Keratinocyte (primary cell): ENCODE measurements around the gene KDM4B. TPM values are rescaled to one million over a fixed set of nuclear protein-coding genes. Genes with fewer than 3 reads are reported as not detected.

Experiments used
- DNase-seq: peaks from one replicate; pipeline ENCODE4 v3.0.0-alpha.2; 2011; ENCODE audit warnings: low read depth, missing footprints, low spot score
- FAIRE-seq: peaks from 2 replicates; lab custom pipeline; 2011; peaks lifted over from hg19 to GRCh38; lab: Jason Lieb, UNC
- H2AFZ ChIP-seq: 2 replicates; pipeline ENCODE4 v1.6.0; 2012; ENCODE audit warnings: low read length, control low read depth, inconsistent platforms; ENCODE audit not compliant: control insufficient read depth
- H3K27ac ChIP-seq: 2 replicates; pipeline ENCODE4 v1.5.1; 2011; ENCODE audit warnings: low read length; ENCODE audit not compliant: control insufficient read depth, insufficient read depth
- H3K27me3 ChIP-seq: 3 replicates; pipeline ENCODE4 v1.6.0; 2011; ENCODE audit warnings: low read length; ENCODE audit not compliant: control insufficient read depth, insufficient read depth; ENCODE audit errors: extremely low read depth
- H3K36me3 ChIP-seq, 2 experiments: 2 replicates in 1 of 2; 3 replicates in 1 of 2; pipeline ENCODE4 v1.5.1; 2011; ENCODE audit warnings: low read length in 2 of 2, mild to moderate bottlenecking in 1 of 2; ENCODE audit not compliant: control insufficient read depth in 2 of 2, insufficient read depth in 2 of 2; ENCODE audit errors: extremely low read depth in 1 of 2
- H3K4me1 ChIP-seq: 3 replicates; pipeline ENCODE4 v1.5.1; 2011; ENCODE audit warnings: low read length; ENCODE audit not compliant: control insufficient read depth, insufficient read depth; ENCODE audit errors: extremely low read depth
- H3K4me2 ChIP-seq: 3 replicates; pipeline ENCODE4 v1.6.0; 2011; ENCODE audit warnings: low read depth, low read length; ENCODE audit not compliant: control insufficient read depth, insufficient read depth; ENCODE audit errors: extremely low read depth
- H3K4me3 ChIP-seq, 3 experiments: fragments of 200-600 bp in 1 of 3; sonication (generic) in 1 of 3; 2 replicates in 2 of 3; 3 replicates in 1 of 3; pipeline ENCODE4 v1.5.1; 2011 to 2016; ENCODE audit warnings: low read length in 3 of 3, mild to moderate bottlenecking in 3 of 3, control low read depth in 2 of 3, inconsistent platforms in 1 of 3, low read depth in 1 of 3, mixed read lengths in 1 of 3, mixed run types in 1 of 3, moderate library complexity in 1 of 3; ENCODE audit not compliant: control insufficient read depth in 2 of 3, insufficient read depth in 2 of 3; ENCODE audit errors: extremely low read depth in 1 of 3
- H3K79me2 ChIP-seq: 2 replicates; pipeline ENCODE4 v1.6.0; 2012; ENCODE audit warnings: low read length; ENCODE audit not compliant: control insufficient read depth, insufficient read depth
- H3K9ac ChIP-seq: 3 replicates; pipeline ENCODE4 v1.6.0; 2011; ENCODE audit warnings: low read length; ENCODE audit not compliant: control insufficient read depth, insufficient read depth; ENCODE audit errors: extremely low read depth
- H3K9me1 ChIP-seq: 3 replicates; pipeline ENCODE4 v1.6.0; 2011; ENCODE audit warnings: low read length; ENCODE audit not compliant: control insufficient read depth, insufficient read depth; ENCODE audit errors: extremely low read depth
- H3K9me3 ChIP-seq: 2 replicates; pipeline ENCODE4 v1.5.1; 2012; ENCODE audit warnings: low read depth, low read length; ENCODE audit not compliant: control insufficient read depth
- H4K20me1 ChIP-seq: 3 replicates; pipeline ENCODE4 v1.6.0; 2011; ENCODE audit warnings: low read length; ENCODE audit not compliant: control insufficient read depth, insufficient read depth; ENCODE audit errors: extremely low read depth
- EZH2 ChIP-seq: IDR thresholded peaks from one replicate; pipeline ENCODE4 v1.6.1; 2012; ENCODE audit warnings: inconsistent platforms, mild to moderate bottlenecking, low read length, moderate library complexity
- dilution Hi-C: fragments of 300-500 bp; cut with MboI; formaldehyde crosslinking; loops from one replicate; pipeline ENCODE4 v1.7.0; 2020; ENCODE audit warnings: low sequenced_read_pairs; ENCODE audit not compliant: extremely low pct_ligation_motif_present
- polyA plus RNA-seq, 5 experiments: library from polyadenylated mRNA; depleted of rRNA in 3 of 5; stranded (reverse) in 3 of 5; stranded (forward) in 1 of 5; unstranded in 1 of 5; fragments of >200 nt; gene quantifications; 1 replicate in 1 of 5; 2 replicates in 3 of 5; 3 replicates in 1 of 5; pipeline versions ENCODE4 v1.2.1 to v1.2.3, GENCODE V29; 2011 to 2012; ENCODE audit warnings: missing spikeins in 2 of 5, low read depth in 1 of 5, low replicate concordance in 1 of 5
- TF ChIP-seq, protein P1 (sequence below), 3 experiments: IDR thresholded peaks in 1 of 3; conservative IDR thresholded peaks in 1 of 3; optimal IDR thresholded peaks in 1 of 3; 2 replicates in 2 of 3; 3 replicates in 1 of 3; pipeline versions ENCODE3 to v1.5.1; 2011; ENCODE audit warnings: low read length in 3 of 3, mild to moderate bottlenecking in 3 of 3, moderate library complexity in 2 of 3, control low read depth in 1 of 3, inconsistent platforms in 1 of 3; ENCODE audit not compliant: insufficient read depth in 2 of 3; ENCODE audit errors: extremely low read depth in 1 of 3

The KDM4B gene
- polyA plus RNA-seq, 1 donor (not counting 4 experiments of a cell fraction or from before 2014, with no cell fraction given) = 6.2 TPM

DNA sequence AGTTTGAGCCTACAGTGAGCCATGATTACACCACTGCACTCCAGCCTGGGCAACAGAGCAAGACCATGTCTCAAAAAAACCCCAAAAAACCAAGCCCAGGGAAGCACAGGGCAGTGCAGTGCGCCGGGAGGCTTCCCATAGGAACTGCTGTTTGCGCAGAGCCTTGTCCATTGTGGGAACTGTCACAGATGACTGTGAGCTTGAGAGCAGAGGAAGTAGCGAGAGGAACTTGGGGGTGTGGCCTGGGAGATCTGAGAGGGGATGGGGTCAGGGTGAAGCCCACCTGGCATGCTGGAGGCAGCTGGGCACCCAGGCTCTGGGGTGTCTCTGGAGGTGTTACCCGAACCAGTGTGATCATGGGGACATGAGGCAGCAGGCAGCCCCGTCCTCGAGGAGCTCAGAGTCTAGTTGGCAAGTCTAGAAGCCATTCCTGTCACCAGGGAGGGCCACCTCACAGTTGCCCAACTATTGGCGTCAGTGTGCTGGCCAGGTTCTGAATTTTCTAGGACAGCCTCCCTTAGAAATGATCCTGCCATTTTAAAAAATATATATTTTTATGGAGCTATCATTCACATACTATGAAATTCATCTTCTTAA, 10.4 kb downstream of the KDM4B start:
- TF ChIP-seq, protein P1, sequence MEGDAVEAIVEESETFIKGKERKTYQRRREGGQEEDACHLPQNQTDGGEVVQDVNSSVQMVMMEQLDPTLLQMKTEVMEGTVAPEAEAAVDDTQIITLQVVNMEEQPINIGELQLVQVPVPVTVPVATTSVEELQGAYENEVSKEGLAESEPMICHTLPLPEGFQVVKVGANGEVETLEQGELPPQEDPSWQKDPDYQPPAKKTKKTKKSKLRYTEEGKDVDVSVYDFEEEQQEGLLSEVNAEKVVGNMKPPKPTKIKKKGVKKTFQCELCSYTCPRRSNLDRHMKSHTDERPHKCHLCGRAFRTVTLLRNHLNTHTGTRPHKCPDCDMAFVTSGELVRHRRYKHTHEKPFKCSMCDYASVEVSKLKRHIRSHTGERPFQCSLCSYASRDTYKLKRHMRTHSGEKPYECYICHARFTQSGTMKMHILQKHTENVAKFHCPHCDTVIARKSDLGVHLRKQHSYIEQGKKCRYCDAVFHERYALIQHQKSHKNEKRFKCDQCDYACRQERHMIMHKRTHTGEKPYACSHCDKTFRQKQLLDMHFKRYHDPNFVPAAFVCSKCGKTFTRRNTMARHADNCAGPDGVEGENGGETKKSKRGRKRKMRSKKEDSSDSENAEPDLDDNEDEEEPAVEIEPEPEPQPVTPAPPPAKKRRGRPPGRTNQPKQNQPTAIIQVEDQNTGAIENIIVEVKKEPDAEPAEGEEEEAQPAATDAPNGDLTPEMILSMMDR (optimal IDR thresholded peaks at IDR 0.05 in 1 of 3, IDR thresholded peaks at IDR 0.05 in 1 of 3, conservative IDR thresholded peaks at IDR 0.05 in 1 of 3; ENCODE audit: extremely low read depth in 1 of 3, insufficient read depth in 2 of 3, low read length in 3 of 3) = no peak
- TF ChIP-seq EZH2 = no peak
- no peak for DNase-seq
- H3K36me3 ChIP-seq = peaks cover 0 to 19% of the 10 kb centered on the region in 2 experiments
- peaks cover 5% of the 10 kb centered on the region for H4K20me1 ChIP-seq
- H3K4me3 ChIP-seq = no peak overlapping the region
- H3K9me1 ChIP-seq = no peaks in the 10 kb centered on the region
- FAIRE-seq = no peak
- no peak overlapping the region for H3K9ac ChIP-seq
- H3K79me2 ChIP-seq = peaks cover 66% of the 10 kb centered on the region
- no peaks in the 10 kb centered on the region for H3K9me3 ChIP-seq
- H3K4me1 ChIP-seq = peaks cover 29% of the 10 kb centered on the region
- no peaks in the 10 kb centered on the region for H3K27me3 ChIP-seq
- no peak overlapping the region for H2AFZ ChIP-seq
- H3K27ac ChIP-seq = no peak overlapping the region
- H3K4me2 ChIP-seq = no peak overlapping the region
- dilution Hi-C loops = no loop called here

DNA sequence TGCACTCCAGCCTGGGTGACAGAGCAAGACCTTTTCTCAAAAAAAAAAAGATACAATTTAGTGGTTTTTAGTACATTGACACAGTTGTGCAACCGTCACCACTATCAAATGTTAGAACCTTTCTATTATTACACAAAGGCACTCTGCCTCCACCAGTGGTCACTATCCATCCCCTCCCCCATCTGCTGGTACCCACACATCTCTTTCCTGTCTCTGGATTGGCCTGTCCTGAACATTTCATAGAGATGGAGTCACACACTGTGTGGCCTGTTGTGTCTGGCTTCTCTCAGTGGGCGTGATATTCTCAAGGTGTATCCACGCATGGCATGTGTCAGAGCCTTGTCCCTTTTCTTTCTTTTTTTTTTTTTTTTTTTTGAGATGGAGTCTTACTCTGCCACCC, 11.2 kb downstream of the KDM4B start:
- no peak overlapping the region for H3K27ac ChIP-seq
- H2AFZ ChIP-seq = no peak overlapping the region
- H3K36me3 ChIP-seq = peaks cover 0 to 19% of the 10 kb centered on the region in 2 experiments
- no peak for FAIRE-seq
- H3K4me2 ChIP-seq = no peak overlapping the region
- no peak overlapping the region for H3K9ac ChIP-seq
- DNase-seq = no peak
- no peaks in the 10 kb centered on the region for H3K9me3 ChIP-seq
- H3K79me2 ChIP-seq = peaks cover 65% of the 10 kb centered on the region
- H3K4me1 ChIP-seq = peaks cover 28% of the 10 kb centered on the region
- H3K4me3 ChIP-seq = no peak overlapping the region
- H3K27me3 ChIP-seq = no peaks in the 10 kb centered on the region
- TF ChIP-seq, protein P1 (optimal IDR thresholded peaks at IDR 0.05 in 1 of 3, IDR thresholded peaks at IDR 0.05 in 1 of 3, conservative IDR thresholded peaks at IDR 0.05 in 1 of 3; ENCODE audit: extremely low read depth in 1 of 3, insufficient read depth in 2 of 3, low read length in 3 of 3) = no peak
- TF ChIP-seq EZH2 = no peak
- H4K20me1 ChIP-seq = peaks cover 8% of the 10 kb centered on the region
- no peaks in the 10 kb centered on the region for H3K9me1 ChIP-seq
- dilution Hi-C loops = no loop called here
